Measurements from ENCODE around the gene DDX51.

DDX51 gene

DNA sequence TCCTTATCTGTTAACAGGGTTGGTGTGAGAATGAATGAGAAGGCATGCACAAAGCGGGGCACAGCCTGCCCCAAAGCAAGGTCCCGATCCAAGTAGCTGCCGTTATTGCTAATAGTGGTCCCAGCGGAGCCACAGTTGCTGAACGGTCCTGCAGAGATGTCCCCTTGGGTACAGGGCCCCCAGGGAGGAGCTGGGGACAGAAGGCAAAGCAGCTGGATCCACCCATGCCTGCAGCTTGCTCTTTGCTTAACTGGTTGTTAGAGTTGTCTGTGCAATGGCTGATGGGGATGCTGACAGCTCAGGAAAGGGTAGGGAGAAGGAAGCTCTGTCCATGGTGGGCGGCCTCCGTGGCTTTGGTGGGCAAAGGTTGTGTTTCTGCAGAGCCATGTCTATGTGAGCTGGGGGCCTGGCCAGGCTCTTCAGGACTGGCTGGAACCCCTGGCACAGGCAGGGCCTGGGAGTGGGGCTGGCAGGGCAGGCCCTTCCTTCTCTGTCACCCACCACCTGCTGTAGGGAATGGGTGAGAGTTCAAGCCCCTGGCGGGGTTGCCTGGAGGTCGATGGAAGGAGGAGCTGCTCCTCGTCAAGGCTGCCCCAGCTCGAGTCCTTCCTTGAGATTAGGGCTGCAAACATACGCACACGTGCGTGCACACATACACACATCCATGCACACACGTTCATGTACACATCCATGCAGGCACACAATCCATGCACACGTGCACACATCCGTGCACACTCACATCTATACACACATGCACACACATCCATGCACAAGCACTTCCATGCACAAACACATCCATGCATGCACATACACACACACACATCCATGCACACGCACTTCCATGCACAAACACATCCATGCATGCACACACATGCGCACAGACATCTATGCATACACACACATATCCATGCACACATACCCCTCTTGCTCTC, 35.6 kb upstream of the DDX51 start:
- in situ Hi-C loops (cut with HindIII; ENCODE audit: low sequenced_read_pairs): no loop called here

GRCh38 chr12:132178801-132179401, 34.8 kb upstream of the DDX51 start:
- in situ Hi-C loops (cut with HindIII; ENCODE audit: low sequenced_read_pairs): no loop called here

DNA sequence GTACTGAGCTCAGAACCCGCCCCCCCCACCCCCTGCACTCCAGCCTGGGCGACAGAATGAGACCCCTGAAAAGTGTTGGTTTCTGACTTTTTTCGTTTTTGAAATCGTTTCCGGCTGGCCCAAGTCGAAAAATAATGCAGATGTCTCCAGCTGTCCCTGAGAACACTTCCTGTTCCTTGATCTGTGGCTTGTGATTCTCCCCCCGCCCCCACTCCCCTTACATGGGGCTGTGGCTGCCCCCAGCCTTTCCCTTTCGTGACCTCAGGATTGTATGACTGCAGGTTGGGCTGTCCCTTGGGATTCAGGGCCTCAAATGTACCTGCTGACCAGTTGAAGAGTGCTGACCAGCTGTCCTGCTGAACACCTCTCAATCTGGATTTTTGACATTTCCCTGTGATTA, 34.2 kb upstream of the DDX51 start:
- in situ Hi-C loops (cut with HindIII; ENCODE audit: low sequenced_read_pairs): no loop called here

DNA sequence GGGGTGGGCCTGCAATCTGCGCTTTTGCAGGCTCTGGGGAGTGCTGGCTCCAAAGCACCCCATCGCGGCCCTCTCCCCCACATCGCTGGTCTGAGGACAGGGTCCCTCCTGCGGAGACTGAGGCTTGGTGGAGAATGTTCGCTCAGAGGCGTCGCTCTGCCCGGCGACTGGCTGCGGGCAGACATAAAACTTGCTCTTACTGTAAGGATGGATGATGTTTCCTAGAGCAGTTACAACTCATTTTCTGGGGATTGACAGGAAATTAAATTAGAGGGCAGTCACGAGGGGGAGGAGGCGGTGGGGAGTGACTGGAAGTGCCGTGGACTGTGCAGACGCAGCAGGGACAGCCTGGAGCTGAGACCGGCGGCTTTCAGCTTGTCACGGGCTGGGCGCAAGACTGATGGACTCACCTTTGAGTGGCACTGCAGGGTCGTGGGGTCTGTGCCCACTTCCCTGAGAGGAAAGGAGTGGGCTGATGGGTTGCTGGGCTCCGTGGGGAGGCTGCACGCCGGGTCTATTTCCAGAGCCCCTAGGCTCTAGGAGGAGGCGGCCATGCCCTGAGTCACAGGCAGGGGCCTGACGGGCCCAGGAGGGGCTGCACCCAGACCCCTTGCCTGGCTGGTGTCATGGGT, 32.9 kb upstream of the DDX51 start:
- in situ Hi-C loops (cut with HindIII; ENCODE audit: low sequenced_read_pairs): no loop called here

DNA sequence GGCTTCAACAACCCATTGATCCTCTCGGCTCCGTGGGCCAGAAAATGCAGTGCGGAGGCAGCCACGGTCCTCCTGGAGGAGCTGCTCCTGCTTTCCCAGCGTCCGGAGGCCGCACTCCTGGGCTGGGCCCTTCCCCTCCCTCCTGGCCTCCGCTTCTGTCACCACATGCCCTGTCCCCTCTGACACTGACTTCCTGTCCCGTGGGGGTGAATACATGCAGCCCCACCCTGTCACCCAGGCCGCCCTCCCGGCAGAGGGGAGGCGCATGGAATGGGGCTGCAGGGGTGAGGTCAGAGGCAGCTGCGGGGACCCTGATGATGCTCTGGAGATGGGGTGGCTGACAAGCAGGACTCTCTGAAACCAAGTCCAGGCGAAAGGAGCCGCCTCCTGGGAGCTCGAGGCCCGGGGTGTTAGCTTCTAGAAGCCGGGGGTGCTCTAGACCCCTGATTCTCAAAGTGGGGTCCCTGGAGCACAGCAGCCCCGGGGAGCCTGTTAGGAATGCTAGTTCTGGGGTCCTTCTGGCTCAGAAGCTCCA, 32.3 kb upstream of the DDX51 start:
- in situ Hi-C loops (cut with HindIII; ENCODE audit: low sequenced_read_pairs): no loop called here

DNA sequence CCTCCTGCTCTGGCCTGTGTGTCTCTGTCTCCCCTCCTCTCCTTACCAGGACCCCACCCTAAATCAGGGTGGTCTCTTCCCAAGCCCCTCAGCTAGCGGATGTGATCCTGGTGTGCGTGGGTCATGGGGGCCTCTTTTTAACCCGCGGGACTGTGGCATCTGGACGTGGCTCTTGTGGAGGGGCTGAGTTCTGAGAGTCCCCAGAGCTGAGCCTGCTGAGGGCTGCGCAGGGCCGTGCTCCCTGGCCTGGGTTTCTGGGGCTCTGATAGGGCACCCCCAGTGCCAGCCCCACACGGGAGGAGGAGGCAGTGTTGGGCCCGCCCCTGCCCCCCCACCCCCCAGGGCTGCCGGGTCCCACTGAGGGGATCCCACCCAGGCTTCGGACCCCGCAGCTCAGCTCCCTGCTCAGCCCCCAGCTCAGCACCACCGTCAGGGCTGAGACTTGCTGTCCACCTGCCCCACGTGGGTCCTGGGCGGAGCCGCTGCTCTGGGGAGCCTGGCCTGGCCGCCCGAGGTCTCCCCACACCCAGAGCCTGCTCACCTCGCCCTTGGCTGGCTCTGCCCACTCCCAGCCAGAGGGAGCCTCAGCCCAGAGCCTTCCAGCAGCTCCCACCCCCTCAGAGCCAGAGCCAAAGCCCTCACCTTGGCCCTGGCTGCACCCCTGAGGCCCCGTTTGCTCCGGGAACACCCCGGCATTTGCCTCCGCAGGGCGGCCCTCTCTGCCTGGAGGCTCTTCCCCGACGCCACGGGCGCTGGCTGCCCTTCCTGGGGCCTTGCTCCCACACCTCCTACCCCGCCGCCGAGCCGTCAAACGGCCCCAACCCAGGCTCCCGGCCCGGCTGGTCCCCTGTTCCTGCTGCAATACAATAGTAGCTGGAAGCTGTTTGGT, 31.6 kb upstream of the DDX51 start:
- in situ Hi-C loops (cut with HindIII; ENCODE audit: low sequenced_read_pairs): no loop called here

DNA sequence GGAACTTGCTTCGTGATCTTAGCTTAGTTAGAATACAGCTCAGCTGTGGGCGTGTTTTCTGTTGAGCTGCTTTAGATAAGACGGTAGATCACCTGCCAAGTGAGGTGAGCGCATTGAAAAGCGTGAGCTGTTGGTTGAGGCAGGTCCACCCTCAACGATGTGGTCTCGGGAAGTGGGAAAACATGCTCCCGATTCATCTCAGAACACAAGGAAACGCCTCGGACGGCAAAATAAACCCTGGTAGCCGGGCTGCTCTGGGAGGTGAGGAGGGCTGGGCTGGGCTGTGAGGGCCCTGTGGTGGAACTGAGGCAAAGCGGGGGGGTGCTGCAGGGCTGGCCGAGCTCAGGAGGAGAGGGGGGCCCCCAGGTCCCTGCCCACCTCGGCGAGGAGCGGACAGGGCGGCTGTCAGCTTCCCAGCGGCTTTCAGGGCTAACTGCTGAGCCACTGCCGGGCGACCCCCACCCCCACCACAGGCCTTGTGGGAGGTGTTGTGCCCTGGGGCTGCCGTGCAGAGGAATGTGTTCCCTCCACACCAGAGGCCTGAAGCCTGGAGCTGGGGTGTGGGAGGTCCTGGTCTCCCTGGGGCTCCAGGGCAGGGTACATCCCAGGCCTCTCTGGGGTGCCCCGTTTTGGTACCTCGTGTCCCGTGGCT, 30.8 kb upstream of the DDX51 start:
- in situ Hi-C loops (cut with HindIII; ENCODE audit: low sequenced_read_pairs): no loop called here

DNA sequence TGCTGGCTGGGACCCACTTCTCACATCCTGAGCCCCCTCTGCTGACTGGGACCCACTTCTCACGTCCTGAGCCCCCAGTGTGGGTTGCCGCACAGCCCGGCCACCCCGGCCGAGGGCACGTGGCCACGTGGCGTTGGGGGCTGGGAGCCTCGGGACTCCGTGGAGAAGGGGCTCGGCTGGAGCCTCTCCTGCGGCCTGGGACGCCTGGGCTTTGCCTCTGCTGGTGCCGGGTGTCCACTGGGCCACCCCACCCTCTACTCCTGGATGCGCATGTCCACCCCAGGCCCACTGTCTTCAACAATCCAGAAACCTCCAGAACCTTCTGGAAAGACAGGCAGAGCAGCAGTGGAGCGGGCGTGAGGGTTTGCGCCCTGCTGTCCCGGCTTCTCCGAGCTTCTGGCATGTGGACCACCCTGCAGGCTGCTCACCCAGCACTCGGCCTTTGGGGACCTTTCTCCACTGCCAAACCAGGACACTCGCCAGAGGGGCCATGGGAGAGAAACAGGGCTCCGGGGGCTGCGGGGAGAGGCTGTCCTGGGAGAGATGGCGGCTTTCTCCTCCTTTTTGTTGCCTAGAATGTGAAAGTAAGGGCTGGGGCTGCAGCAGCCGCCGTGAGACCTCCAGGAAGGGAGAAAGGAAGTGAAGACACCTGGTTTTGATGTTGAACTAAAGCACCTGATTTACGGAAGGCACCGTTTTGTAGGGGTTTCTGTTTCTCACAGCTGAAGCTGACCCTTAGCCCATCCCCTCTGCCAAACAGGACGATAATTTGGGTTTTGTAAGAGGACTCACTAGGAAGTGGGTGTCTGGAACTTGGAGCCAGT, 30.1 kb upstream of the DDX51 start:
- in situ Hi-C loops (cut with HindIII; ENCODE audit: low sequenced_read_pairs): no loop called here

- in situ Hi-C loops (cut with HindIII; ENCODE audit: low sequenced_read_pairs): no loop called here
Observed at GRCh38 chr12:132173135-132174014, 29.3 kb upstream of the DDX51 start.

DNA sequence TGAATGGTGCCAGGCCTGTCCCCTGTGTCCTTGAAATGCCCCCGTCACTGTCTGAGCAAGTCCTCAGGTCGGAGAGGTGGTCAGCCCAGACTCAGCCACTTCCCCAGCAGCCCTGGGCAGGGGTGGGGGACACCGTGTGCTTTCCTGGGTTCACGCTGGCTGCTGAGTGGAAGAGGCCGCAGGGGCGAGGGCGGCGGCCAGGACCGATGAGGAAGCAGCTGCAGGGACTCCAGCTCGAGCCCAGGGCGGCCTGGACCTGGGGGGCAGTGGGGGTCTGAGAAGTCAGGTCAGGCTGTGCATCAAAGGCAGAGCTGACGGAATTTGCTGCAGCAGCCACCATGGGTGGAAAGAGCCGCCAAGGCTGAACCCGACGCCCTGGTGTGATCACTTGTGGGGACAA, 28.5 kb upstream of the DDX51 start:
- in situ Hi-C loops (cut with HindIII; ENCODE audit: low sequenced_read_pairs): no loop called here

DNA sequence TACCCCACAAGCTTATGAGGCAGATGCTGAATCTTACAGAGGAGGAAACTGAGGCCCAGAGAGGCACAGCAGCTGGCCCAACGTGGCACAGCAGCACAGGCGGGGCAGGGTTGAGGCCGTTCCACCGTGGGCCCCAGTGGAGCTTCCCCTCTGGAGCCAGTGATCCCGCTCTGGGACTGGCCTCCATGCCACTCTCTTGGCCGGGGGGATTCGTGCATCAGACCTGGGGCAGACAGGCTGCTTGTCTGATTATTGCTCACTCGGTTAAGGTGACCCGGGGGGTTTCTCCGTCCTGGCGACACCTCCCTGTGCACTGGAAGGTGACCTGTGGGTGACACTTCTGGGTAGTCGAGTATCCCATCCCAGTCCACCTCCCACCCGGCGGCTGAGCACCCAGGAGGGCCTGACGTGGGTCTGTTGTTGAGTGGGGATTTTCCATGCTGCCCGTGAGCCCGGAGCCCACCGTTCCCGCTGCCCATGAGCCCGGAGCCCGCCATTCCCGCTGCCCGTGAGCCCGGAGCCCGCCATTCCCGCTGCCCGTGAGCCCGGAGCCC, 27.9 kb upstream of the DDX51 start:
- in situ Hi-C loops (cut with HindIII; ENCODE audit: low sequenced_read_pairs): no loop called here

DNA sequence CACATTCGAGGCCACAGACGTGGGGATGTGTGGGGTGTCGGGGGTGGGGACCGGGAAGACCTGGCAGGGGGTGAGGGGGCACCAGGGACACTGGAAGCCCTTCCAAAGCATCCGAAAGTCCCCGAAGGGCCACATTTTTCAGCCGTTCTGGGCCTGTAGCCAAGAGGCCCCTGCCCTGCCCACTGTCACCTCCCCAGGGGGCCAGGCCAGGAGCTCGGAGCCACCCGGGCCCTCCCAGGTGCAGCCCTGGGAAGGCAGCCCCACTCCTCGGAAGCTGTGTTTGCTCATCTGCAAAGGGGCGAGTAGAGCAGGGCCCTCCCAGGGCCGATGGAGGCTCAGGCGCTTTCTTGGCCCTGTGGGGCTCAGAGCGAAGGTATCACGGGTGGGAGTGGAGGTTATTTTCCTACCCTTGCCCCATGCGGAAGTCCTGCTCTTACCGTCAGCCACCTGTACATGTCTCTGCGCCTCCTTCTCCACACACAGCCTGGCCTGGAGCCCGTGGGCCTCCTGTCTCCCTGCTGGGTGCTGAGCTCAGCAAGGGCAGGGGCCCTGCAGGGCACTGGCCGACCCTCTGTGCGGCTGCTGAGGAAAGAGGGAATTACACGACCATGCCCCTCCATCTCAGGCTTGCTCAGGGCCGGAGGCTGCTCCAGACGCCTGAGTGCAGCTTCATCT, 27.3 kb upstream of the DDX51 start:
- in situ Hi-C loops (cut with HindIII; ENCODE audit: low sequenced_read_pairs): no loop called here

GRCh38 chr12:132170637-132171292, 26.6 kb upstream of the DDX51 start:
- in situ Hi-C loops (cut with HindIII; ENCODE audit: low sequenced_read_pairs): no loop called here

DNA sequence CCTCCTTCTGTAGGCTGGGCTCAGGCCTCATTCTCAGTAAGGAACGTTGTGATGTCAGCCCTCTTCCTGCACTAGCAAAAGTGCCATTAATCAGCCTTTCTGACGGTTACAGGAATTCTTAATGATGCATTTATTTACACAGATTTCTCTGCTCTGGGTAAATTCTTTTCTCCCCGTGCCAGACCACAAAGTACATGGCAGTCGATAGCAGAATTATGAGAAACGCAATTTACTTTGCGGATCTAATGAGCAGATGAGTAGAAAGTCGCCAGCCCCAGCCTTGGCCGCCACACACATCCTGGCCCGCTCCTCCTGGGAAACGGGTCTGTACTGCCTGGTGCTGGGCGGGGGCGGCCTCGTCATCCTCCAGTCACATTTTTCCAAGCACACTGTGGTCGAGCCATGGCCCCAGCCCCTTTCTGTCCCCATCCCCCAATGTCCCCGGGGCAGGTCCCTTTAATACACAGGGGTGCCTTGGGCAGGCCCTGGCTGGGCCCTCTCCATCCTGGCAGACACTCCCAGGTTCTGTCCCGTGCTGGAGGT, 26.0 kb upstream of the DDX51 start:
- in situ Hi-C loops (cut with HindIII; ENCODE audit: low sequenced_read_pairs): no loop called here

- in situ Hi-C loops (cut with HindIII; ENCODE audit: low sequenced_read_pairs): no loop called here
Observed at GRCh38 chr12:132169376-132169775, 25.3 kb upstream of the DDX51 start.

GRCh38 chr12:132168311-132169031, 24.4 kb upstream of the DDX51 start:
- in situ Hi-C loops (cut with HindIII; ENCODE audit: low sequenced_read_pairs): no loop called here
